ENCODE results near the gene ARSI.
"Not testable (repeated sequence)": the region's sequence is repeated elsewhere in the genome, so short reads cannot be mapped to it uniquely, and the experiment has no call there.

Gene ARSI

GRCh38 chr5:150253416-150254208 is 49.1 kb downstream of the ARSI start:
- no peaks in the 10 kb centered on the region for H3K4me1 ChIP-seq (ENCODE audit: insufficient read depth, poor library complexity, severe bottlenecking)
- no peak for ATAC-seq (ENCODE audit: low read depth)
- H3K27ac ChIP-seq (ENCODE audit: poor library complexity, severe bottlenecking): no peak overlapping the region
- no peaks in the 10 kb centered on the region for H3K9me3 ChIP-seq (ENCODE audit: severe bottlenecking)
- H3K4me3 ChIP-seq (ENCODE audit: severe bottlenecking): no peak overlapping the region
- TF ChIP-seq, protein P1, sequence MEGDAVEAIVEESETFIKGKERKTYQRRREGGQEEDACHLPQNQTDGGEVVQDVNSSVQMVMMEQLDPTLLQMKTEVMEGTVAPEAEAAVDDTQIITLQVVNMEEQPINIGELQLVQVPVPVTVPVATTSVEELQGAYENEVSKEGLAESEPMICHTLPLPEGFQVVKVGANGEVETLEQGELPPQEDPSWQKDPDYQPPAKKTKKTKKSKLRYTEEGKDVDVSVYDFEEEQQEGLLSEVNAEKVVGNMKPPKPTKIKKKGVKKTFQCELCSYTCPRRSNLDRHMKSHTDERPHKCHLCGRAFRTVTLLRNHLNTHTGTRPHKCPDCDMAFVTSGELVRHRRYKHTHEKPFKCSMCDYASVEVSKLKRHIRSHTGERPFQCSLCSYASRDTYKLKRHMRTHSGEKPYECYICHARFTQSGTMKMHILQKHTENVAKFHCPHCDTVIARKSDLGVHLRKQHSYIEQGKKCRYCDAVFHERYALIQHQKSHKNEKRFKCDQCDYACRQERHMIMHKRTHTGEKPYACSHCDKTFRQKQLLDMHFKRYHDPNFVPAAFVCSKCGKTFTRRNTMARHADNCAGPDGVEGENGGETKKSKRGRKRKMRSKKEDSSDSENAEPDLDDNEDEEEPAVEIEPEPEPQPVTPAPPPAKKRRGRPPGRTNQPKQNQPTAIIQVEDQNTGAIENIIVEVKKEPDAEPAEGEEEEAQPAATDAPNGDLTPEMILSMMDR (IDR thresholded peaks at IDR 0.05; ENCODE audit: poor library complexity, severe bottlenecking): no peak
- H3K36me3 ChIP-seq (ENCODE audit: low read depth): no peaks in the 10 kb centered on the region
- DNase-seq (ENCODE audit: low spot score): no peak
- H3K27me3 ChIP-seq (ENCODE audit: insufficient read depth, poor library complexity, severe bottlenecking): no peaks in the 10 kb centered on the region

GRCh38 chr5:150252489-150252888 is 50.2 kb downstream of the ARSI start:
- Histone ChIP-seq H3K9me3 (ENCODE audit: severe bottlenecking) (no peaks in the 10 kb centered on the region), H3K36me3 (ENCODE audit: low read depth) (no peaks in the 10 kb centered on the region), H3K27ac (ENCODE audit: poor library complexity, severe bottlenecking) (no peak overlapping the region), H3K4me3 (ENCODE audit: severe bottlenecking) (no peak overlapping the region), H3K27me3 (ENCODE audit: insufficient read depth, poor library complexity, severe bottlenecking) (no peaks in the 10 kb centered on the region), H3K4me1 (ENCODE audit: insufficient read depth, poor library complexity, severe bottlenecking) (no peaks in the 10 kb centered on the region)
- DNase-seq (ENCODE audit: low spot score) (no peak), ATAC-seq (ENCODE audit: low read depth) (no peak)
- TF ChIP-seq, protein P1 (IDR thresholded peaks at IDR 0.05; ENCODE audit: poor library complexity, severe bottlenecking): no peak

- Histone ChIP-seq H3K27me3 (ENCODE audit: insufficient read depth, poor library complexity, severe bottlenecking) (no peaks in the 10 kb centered on the region), H3K27ac (ENCODE audit: poor library complexity, severe bottlenecking) (no peak overlapping the region), H3K4me3 (ENCODE audit: severe bottlenecking) (no peak overlapping the region), H3K4me1 (ENCODE audit: insufficient read depth, poor library complexity, severe bottlenecking) (no peaks in the 10 kb centered on the region), H3K9me3 (ENCODE audit: severe bottlenecking) (no peaks in the 10 kb centered on the region), H3K36me3 (ENCODE audit: low read depth) (no peaks in the 10 kb centered on the region)
- DNase-seq (ENCODE audit: low spot score) (peak; percentile 58), ATAC-seq (ENCODE audit: low read depth) (no peak)
- TF ChIP-seq, protein P1 (IDR thresholded peaks at IDR 0.05; ENCODE audit: poor library complexity, severe bottlenecking): no peak
Measured at GRCh38 chr5:150251504-150251903, 51.2 kb downstream of the ARSI start.

DNA sequence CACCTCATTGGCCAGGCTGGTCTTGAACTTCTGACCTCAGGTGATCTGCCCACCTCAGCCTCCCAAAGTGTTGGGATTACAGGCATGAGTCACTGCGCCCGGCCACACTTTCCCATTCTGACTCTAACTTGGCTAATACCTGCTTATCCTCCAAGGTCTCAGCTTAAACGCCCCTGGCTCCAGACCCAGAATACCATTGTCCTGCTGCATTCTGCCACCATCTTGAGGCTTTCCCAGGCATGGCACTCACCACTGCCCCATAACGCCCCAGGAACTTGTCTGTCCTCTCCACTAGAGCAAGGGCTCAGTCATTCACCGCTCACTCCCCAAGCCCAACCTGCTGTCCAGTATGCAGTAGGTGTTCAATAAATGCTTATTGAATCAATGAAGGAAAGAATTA is 53.0 kb downstream of the ARSI start:
- H3K4me1 ChIP-seq (ENCODE audit: insufficient read depth, poor library complexity, severe bottlenecking): no peaks in the 10 kb centered on the region
- no peak for ATAC-seq (ENCODE audit: low read depth)
- no peak overlapping the region for H3K4me3 ChIP-seq (ENCODE audit: severe bottlenecking)
- no peaks in the 10 kb centered on the region for H3K36me3 ChIP-seq (ENCODE audit: low read depth)
- TF ChIP-seq, protein P1 (IDR thresholded peaks at IDR 0.05; ENCODE audit: poor library complexity, severe bottlenecking): no peak
- no peaks in the 10 kb centered on the region for H3K9me3 ChIP-seq (ENCODE audit: severe bottlenecking)
- no peak for DNase-seq (ENCODE audit: low spot score)
- H3K27ac ChIP-seq (ENCODE audit: poor library complexity, severe bottlenecking): no peak overlapping the region
- no peaks in the 10 kb centered on the region for H3K27me3 ChIP-seq (ENCODE audit: insufficient read depth, poor library complexity, severe bottlenecking)

DNA sequence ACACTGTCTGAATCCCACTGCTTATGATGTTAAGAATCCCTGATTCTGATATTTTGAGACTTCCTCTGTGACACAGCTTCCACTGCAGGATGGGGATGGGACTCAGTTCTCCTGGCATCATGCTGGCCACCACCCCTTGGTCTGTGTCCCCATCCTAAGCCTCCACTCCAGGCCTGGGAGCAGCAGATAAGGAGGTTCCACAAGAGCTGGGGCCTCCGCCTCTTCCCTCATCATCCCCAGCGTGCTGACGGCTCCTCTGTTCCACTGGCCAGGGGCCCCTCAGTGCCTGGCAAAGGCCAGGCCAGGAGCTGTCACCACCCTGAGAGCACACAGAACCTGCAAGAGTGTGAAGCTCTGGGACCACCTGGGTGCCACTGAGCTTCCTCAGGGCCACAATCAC is 53.8 kb downstream of the ARSI start:
- Histone ChIP-seq H3K9me3 (ENCODE audit: severe bottlenecking) (no peaks in the 10 kb centered on the region), H3K36me3 (ENCODE audit: low read depth) (no peaks in the 10 kb centered on the region), H3K27me3 (ENCODE audit: insufficient read depth, poor library complexity, severe bottlenecking) (no peaks in the 10 kb centered on the region), H3K27ac (ENCODE audit: poor library complexity, severe bottlenecking) (no peak overlapping the region), H3K4me3 (ENCODE audit: severe bottlenecking) (no peak overlapping the region), H3K4me1 (ENCODE audit: insufficient read depth, poor library complexity, severe bottlenecking) (no peaks in the 10 kb centered on the region)
- no peak for DNase-seq (ENCODE audit: low spot score)
- ATAC-seq (ENCODE audit: low read depth): no peak
- TF ChIP-seq, protein P1 (IDR thresholded peaks at IDR 0.05; ENCODE audit: poor library complexity, severe bottlenecking): no peak

DNA sequence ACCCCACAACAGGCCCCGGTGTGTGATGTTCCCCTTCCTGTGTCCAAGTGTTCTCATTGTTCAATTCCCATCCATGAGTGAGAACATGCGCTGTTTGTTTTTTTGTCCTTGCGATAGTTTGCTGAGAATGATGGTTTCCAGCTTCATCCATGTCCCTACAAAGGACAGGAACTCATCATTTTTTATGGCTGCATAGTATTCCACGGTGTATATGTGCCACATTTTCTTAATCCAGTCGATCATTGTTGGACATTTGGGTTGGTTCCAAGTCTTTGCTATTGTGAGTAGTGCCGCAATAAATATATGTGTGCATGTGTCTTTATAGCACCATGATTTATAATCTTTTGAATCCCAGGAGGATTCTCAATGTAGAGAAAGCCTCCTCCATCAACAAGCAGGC is 54.2 kb downstream of the ARSI start:
- not testable (repeated sequence) for H3K9me3 ChIP-seq (ENCODE audit: severe bottlenecking); H3K4me3 ChIP-seq (ENCODE audit: severe bottlenecking); ATAC-seq (ENCODE audit: low read depth); H3K27me3 ChIP-seq (ENCODE audit: insufficient read depth, poor library complexity, severe bottlenecking); H3K36me3 ChIP-seq (ENCODE audit: low read depth); H3K27ac ChIP-seq (ENCODE audit: poor library complexity, severe bottlenecking); DNase-seq (ENCODE audit: low spot score); H3K4me1 ChIP-seq (ENCODE audit: insufficient read depth, poor library complexity, severe bottlenecking)
